Muscle of back (tissue), 11 donors: ENCODE data around the gene BRF1. TPM values are rescaled to one million over a fixed set of nuclear protein-coding genes. Genes with fewer than 3 reads are reported as not detected.

Experiments used
- DNase-seq, 3 donors: peaks; one replicate each; pipeline versions ENCODE4 v3.0.0 to v3.0.0-alpha.2; 2013
- polyA plus RNA-seq, 10 donors: library from polyadenylated mRNA; unstranded; fragments of 120-200 nt; gene quantifications; one replicate each; pipeline ENCODE4 v1.2.1, GENCODE V29; 2013; ENCODE audit not compliant: insufficient read length in 10 of 10

The BRF1 gene
- polyA plus RNA-seq, 10 donors = 17.7 to 28.4 (median 24.8) TPM

- no peak for DNase-seq
These were observed 32.8 kb downstream of the BRF1 start for GRCh38 chr14:105267820-105268548.

GRCh38 chr14:105261781-105262180, 39.0 kb downstream of the BRF1 start:
- DNase-seq = no peak

- no peak for DNase-seq
These were observed 39.8 kb downstream of the BRF1 start for GRCh38 chr14:105260959-105261358.

GRCh38 chr14:105258846-105259245, 42.0 kb downstream of the BRF1 start:
- no peak for DNase-seq

GRCh38 chr14:105257464-105257863, 43.3 kb downstream of the BRF1 start:
- DNase-seq = no peak

GRCh38 chr14:105256292-105256960, 44.4 kb downstream of the BRF1 start:
- DNase-seq = no peak

GRCh38 chr14:105255021-105255507, 45.7 kb downstream of the BRF1 start:
- peak in 2 of 3 donors; percentile 42 to 66 for DNase-seq

- no peak for DNase-seq
These were observed 47.5 kb downstream of the BRF1 start for GRCh38 chr14:105253329-105253682.

- no peak for DNase-seq
These were observed 48.1 kb downstream of the BRF1 start for GRCh38 chr14:105252552-105253328.

- no peak for DNase-seq
These were observed 48.9 kb downstream of the BRF1 start for GRCh38 chr14:105251920-105252319.

- DNase-seq = no peak
These were observed 49.8 kb downstream of the BRF1 start for GRCh38 chr14:105250986-105251385.

GRCh38 chr14:105250008-105250366, 50.8 kb downstream of the BRF1 start:
- no peak for DNase-seq

- DNase-seq = peak in 1 of 3 donors; percentile 64
These were observed 51.4 kb downstream of the BRF1 start for GRCh38 chr14:105249182-105250007.

GRCh38 chr14:105248368-105249181, 52.2 kb downstream of the BRF1 start, which contains the start of gene BTBD6:
Gene BTBD6 (plus strand): TSS chr14:105248533. CDS start chr14:105248712, 179 bp downstream.
- peak; percentile 79 to 95 (median 92) for DNase-seq

- DNase-seq = no peak
These were observed 53.0 kb downstream of the BRF1 start for GRCh38 chr14:105247715-105248367.

- DNase-seq = no peak
These were observed 53.8 kb downstream of the BRF1 start for GRCh38 chr14:105247026-105247425.

GRCh38 chr14:105244334-105244733, 56.5 kb downstream of the BRF1 start:
- DNase-seq = no peak

- no peak for DNase-seq
These were observed 59.2 kb downstream of the BRF1 start for GRCh38 chr14:105241641-105242040.

GRCh38 chr14:105240811-105241576, 59.8 kb downstream of the BRF1 start:
- no peak for DNase-seq
